SKM-1 treated with dmso at 0.1 percent for 144 hours (cell line): ENCODE results near the gene NHLRC3.
"Not testable (repeated sequence)": the region's sequence is repeated elsewhere in the genome, so short reads cannot be mapped to it uniquely, and the experiment has no call there.

ENCODE experiments used
- DNase-seq: peaks from one replicate; lab custom pipeline; 2025; ENCODE audit not compliant: unreplicated experiment; lab: John Stamatoyannopoulos, UW

NHLRC3 gene

GRCh38 chr13:39044536-39044935, 6.3 kb downstream of the NHLRC3 start:
- no peak for DNase-seq

GRCh38 chr13:39047560-39047959, 9.3 kb downstream of the NHLRC3 start:
- no peak for DNase-seq

DNA sequence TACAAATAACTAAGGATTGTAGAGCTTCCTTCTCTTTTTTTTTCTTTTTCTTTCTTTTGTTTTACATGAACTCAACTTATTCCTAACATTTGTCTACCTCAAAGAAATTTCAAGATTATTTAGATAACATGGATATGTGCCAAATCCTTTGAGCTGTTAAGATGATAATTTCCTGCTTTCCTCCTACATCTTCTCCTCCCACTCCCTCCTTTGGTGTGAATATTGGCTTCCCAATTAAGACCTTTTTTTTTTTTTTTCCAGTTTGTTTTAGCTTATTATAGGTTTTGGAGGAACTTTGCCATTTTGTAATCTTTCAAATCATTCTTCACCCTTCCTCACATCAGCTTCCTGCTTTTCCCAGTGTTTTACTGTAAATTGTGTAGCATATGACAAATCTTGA, 10.6 kb downstream of the NHLRC3 start:
- no peak for DNase-seq

DNA sequence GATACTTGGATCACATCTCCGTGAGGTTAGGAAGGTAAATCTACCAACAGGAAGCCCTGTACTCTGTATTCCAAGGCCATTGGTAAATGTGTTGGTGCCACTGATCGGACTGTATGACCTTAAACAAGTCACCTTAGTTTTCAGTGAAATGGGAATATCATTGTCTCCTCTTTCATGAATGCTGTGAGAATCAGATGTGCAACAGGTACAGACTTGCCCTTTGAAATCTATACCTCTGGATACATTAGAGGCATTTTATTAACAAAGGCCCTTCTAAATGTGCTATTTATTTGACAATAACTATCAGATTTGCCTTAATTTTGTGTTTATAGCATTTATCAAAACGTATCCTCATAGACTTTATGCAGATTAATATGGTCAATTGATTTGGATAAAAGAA, 11.0 kb downstream of the NHLRC3 start:
- no peak for DNase-seq

- DNase-seq: no peak
These were observed 12.9 kb downstream of the NHLRC3 start for GRCh38 chr13:39051157-39051556.

- no peak for DNase-seq
These were observed 14.7 kb downstream of the NHLRC3 start for GRCh38 chr13:39052944-39053343.

- no peak for DNase-seq
These were observed 15.9 kb downstream of the NHLRC3 start for GRCh38 chr13:39054112-39054511.

GRCh38 chr13:39056018-39056417, 17.8 kb downstream of the NHLRC3 start:
- no peak for DNase-seq

DNA sequence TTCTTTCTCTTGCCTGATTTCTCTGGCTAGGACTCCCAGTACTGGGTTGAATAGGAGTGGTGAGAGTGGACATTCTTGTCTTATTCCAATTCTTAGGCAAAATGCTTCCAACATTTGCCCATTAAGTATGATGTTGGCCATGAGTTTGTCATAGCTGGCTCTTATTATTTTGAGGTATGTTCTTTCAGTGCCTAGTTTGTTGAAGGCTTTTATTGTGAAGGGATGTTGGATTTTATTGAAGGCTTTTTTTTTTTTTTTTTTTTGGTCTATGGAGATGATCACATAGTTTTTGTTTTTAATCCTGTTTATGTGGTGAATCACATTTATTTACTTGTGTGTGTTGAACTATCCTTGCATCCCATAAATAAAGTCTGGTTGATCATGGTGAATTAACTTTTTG, 19.8 kb downstream of the NHLRC3 start:
- DNase-seq: no peak

DNA sequence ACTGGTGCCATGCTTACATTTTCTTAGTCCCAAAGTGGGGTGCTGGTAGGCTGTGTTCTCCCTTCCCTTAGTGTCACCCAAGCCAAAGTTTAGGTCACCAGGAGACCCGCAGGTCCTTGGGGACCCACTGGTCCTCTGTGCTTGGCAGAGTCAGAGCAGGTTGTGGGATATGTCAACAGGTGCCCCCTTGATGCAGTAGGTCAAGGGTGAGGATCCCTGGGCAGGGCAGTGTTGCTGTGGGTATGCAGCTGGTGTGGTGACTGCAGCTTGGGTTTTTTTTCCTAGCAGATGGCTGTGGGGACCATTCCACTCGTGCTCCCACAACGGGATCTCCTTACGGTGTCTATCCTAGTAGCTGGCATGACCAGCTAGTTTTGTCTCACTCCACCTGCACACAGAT, 23.7 kb downstream of the NHLRC3 start:
- DNase-seq: no peak

DNA sequence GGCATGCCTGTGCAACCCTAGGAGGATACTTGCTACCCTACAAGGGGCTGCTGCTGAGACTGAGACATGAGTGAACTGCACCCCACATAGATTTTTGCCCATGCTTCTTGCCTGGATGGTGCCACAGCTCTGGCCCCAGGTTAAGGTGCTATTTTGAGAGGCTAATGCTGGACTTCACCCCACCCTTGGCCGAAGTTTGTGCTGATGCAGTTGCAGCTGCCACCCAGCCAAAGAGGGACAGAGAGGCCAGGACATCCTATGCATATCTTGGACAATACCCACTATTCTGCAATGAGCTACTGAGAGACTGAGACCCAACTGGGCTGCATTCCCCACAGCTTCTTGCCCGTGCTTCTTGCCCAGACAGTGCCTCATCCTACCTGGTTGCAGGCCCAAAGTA, 34.6 kb downstream of the NHLRC3 start:
- DNase-seq: no peak

DNA sequence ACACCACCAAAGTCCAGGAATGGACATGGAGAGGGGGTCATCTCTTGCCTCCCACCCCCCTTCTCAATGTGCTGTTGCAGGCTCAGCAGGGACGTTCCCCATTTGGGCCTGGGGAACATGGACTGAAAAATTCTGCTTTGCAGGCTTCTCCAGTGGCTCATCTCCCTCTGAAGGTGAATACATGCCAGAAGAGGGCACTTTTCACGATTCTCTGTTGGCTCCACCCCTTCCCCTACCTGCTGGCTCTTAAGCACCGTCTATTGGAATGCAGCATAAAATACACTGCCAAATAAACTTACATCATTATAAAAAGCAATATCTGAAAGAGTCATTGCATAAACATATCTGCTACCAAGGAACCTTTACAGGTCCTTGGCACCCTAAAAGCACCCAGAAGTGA, 35.7 kb downstream of the NHLRC3 start:
- DNase-seq: no peak

GRCh38 chr13:39086251-39086945, 48.1 kb downstream of the NHLRC3 start:
- not testable (repeated sequence) for DNase-seq

DNA sequence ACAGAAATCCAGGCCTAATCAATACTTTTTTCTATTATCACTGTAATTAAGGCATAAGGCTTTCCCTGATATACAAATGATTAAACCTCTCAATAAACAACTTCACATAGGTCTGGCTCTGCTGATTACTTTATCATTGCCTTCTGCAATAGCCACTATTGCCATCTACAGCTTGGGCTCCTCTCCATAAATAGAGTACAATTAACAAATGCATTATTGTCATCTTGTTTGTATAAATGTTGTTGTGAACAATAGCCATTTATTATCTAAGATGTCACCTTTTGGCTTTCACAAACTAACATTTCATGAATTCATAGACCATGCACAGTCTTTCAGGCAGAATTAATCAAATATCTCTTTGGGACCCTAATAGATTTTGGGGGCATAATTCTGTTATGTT, 53.3 kb downstream of the NHLRC3 start:
- no peak for DNase-seq

- no peak for DNase-seq
These were observed 57.2 kb downstream of the NHLRC3 start for GRCh38 chr13:39095500-39095899.

GRCh38 chr13:39099231-39099630, 61.0 kb downstream of the NHLRC3 start:
- no peak for DNase-seq
